Nephron progenitor cell (in vitro differentiated cells): Measurements from ENCODE around the gene SMS.

Experiments
- DNase-seq: peaks from one replicate; pipeline ENCODE4 v3.0.0; 2021
- H3K27ac Mint-ChIP-seq: 2 replicates; pipeline ENCODE4 v1.8.0; 2021; ENCODE audit warnings: mild to moderate bottlenecking, moderate library complexity, mixed read lengths
- H3K27me3 Mint-ChIP-seq: 2 replicates; pipeline ENCODE4 v1.8.0; 2021; ENCODE audit warnings: mild to moderate bottlenecking, low read depth, mixed read lengths; ENCODE audit not compliant: poor library complexity
- H3K36me3 Mint-ChIP-seq: 2 replicates; pipeline ENCODE4 v1.8.0; 2021; ENCODE audit warnings: low read depth, mixed read lengths
- H3K4me1 Mint-ChIP-seq: 2 replicates; pipeline ENCODE4 v1.8.0; 2021; ENCODE audit warnings: mixed read lengths
- H3K4me3 Mint-ChIP-seq: 2 replicates; pipeline ENCODE4 v1.8.0; 2021; ENCODE audit warnings: mild to moderate bottlenecking, moderate library complexity, mixed read lengths
- H3K9me3 Mint-ChIP-seq: 2 replicates; pipeline ENCODE4 v1.8.0; 2021; ENCODE audit warnings: mild to moderate bottlenecking, moderate library complexity, mixed read lengths
- TF ChIP-seq, protein P1 (sequence below): fragments of 200-600 bp; sonication (generic); IDR thresholded peaks from 2 replicates; pipeline ENCODE4 v1.5.0; 2021; ENCODE audit warnings: antibody characterized with exemption

SMS gene

GRCh38 chrX:22024577-22024976 is 84.1 kb downstream of the SMS start:
- no peaks in the 10 kb centered on the region for H3K27me3 Mint-ChIP-seq
- no peak overlapping the region for H3K4me3 Mint-ChIP-seq
- no peak for DNase-seq
- H3K4me1 Mint-ChIP-seq, result peaks cover 5% of the 10 kb centered on the region
- TF ChIP-seq, protein P1, sequence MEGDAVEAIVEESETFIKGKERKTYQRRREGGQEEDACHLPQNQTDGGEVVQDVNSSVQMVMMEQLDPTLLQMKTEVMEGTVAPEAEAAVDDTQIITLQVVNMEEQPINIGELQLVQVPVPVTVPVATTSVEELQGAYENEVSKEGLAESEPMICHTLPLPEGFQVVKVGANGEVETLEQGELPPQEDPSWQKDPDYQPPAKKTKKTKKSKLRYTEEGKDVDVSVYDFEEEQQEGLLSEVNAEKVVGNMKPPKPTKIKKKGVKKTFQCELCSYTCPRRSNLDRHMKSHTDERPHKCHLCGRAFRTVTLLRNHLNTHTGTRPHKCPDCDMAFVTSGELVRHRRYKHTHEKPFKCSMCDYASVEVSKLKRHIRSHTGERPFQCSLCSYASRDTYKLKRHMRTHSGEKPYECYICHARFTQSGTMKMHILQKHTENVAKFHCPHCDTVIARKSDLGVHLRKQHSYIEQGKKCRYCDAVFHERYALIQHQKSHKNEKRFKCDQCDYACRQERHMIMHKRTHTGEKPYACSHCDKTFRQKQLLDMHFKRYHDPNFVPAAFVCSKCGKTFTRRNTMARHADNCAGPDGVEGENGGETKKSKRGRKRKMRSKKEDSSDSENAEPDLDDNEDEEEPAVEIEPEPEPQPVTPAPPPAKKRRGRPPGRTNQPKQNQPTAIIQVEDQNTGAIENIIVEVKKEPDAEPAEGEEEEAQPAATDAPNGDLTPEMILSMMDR, result no peak
- H3K27ac Mint-ChIP-seq, result no peak overlapping the region
- H3K9me3 Mint-ChIP-seq, result peaks cover 11% of the 10 kb centered on the region
- no peaks in the 10 kb centered on the region for H3K36me3 Mint-ChIP-seq

DNA sequence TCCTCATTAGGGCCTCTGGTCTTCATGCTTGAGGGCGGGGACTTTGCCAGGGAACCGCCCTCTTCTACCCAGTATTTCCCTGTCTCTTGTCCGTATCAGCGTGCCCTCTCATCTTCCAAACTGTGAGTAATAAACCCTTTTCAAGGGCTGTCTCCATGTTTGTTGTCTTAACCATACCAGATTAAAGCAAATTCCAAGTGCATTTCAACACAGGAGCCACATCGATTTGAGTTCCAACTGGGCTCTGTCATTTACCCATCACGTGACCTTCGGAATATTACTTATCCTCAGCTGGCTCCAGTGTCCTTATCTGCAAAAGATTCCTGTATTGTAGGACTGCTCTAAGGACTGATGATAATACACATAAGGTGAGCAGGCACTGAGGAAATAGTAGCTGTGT is 85.2 kb downstream of the SMS start:
- Mint-ChIP-seq H3K4me3 (no peak overlapping the region), H3K4me1 (peaks cover 8% of the 10 kb centered on the region), H3K27me3 (no peaks in the 10 kb centered on the region), H3K36me3 (no peaks in the 10 kb centered on the region), H3K27ac (no peak overlapping the region), H3K9me3 (peaks cover 15% of the 10 kb centered on the region)
- no peak for DNase-seq
- TF ChIP-seq, protein P1, result no peak

GRCh38 chrX:22026731-22027130 is 86.2 kb downstream of the SMS start:
- H3K27ac Mint-ChIP-seq, result no peak overlapping the region
- DNase-seq, result no peak
- H3K27me3 Mint-ChIP-seq, result no peaks in the 10 kb centered on the region

DNA sequence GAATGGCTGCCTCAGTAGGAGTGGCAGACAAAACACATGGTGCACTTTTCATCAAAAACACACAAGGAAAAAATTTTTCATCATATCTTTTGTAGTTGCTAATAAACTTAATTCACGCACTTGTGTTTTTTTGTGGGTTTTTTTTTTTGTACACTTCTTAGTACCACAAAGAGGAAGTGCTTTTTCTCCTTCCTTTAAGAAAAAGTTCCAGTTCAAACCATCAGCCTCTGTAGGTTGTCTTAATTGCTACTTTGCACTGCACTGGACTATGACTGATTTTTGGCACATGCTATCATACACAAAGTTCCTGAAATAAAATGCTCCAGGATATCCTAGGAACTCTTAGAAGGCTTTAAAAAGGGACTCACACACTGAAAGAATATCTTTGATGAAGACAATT is 91.6 kb downstream of the SMS start, which contains the start of gene PHEX:
PHEX (plus strand) TSS at position 242 of the 400 bp plus-strand sequence. CDS start 681 bp downstream, outside the sequence.
- peak within 1 kb of the TSS; percentile 38 for H3K27ac Mint-ChIP-seq
- H3K4me1 Mint-ChIP-seq, result peaks cover 10% of the 10 kb centered on the region

More at GRCh38 chrX:22026731-22027130, 86.2 kb downstream of the SMS start:
- Mint-ChIP-seq H3K9me3 (peaks cover 15% of the 10 kb centered on the region), H3K36me3 (no peaks in the 10 kb centered on the region), H3K4me3 (no peak overlapping the region), H3K4me1 (peaks cover 8% of the 10 kb centered on the region)
- TF ChIP-seq, protein P1, result no peak

GRCh38 chrX:22032506-22032905 is 92.0 kb downstream of the SMS start:
- Mint-ChIP-seq H3K9me3 (peaks cover 12% of the 10 kb centered on the region), H3K27me3 (peaks cover 5% of the 10 kb centered on the region), H3K4me3 (no peak overlapping the region), H3K27ac (peak overlapping the region; percentile 38), H3K4me1 (peaks cover 14% of the 10 kb centered on the region), H3K36me3 (no peaks in the 10 kb centered on the region)
- no peak for DNase-seq
- TF ChIP-seq, protein P1, result no peak

More for the DNA sequence above, 91.6 kb downstream of the SMS start, which contains the start of gene PHEX:
- Mint-ChIP-seq H3K27me3 (peaks cover 5% of the 10 kb centered on the region), H3K4me3 (no peak within 1 kb of the TSS), H3K9me3 (peaks cover 15% of the 10 kb centered on the region), H3K36me3 (no peaks in the 10 kb centered on the region)
- no peak for DNase-seq
- TF ChIP-seq, protein P1, result no peak

DNA sequence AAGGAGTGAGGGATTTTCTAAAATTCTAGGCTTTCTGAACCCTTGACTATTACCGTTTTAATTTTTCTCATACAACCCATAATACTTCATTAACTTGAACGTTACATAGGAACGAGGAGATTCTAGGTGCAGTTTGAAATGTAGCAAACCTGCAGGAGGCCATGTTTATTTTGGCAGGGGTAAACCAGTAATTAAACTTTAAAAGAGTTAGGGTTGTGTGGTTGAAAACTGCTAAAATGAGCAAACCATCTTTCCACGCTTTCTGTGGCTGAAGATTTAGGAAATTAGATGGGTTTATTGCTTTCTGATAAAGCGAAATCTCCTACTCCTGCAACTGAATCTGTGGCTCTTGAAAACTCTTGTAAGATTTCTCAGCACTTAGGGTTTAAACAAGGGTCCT is 93.3 kb downstream of the SMS start:
- Mint-ChIP-seq H3K27ac (no peak overlapping the region), H3K4me3 (no peak overlapping the region), H3K9me3 (peaks cover 7% of the 10 kb centered on the region), H3K4me1 (peaks cover 19% of the 10 kb centered on the region), H3K36me3 (no peaks in the 10 kb centered on the region), H3K27me3 (peaks cover 5% of the 10 kb centered on the region)
- DNase-seq, result no peak
- TF ChIP-seq, protein P1, result no peak
